Measurements from ENCODE around the gene NFIA. TPM values are rescaled to one million over a fixed set of nuclear protein-coding genes. Genes with fewer than 3 reads are reported as not detected.

Gene NFIA
- total and polyA plus RNA-seq, 2 of the 13 experiments (the other 11 are each of a cell fraction or from before 2014, with no cell fraction given), result 14.7 to 28.5 TPM

DNA sequence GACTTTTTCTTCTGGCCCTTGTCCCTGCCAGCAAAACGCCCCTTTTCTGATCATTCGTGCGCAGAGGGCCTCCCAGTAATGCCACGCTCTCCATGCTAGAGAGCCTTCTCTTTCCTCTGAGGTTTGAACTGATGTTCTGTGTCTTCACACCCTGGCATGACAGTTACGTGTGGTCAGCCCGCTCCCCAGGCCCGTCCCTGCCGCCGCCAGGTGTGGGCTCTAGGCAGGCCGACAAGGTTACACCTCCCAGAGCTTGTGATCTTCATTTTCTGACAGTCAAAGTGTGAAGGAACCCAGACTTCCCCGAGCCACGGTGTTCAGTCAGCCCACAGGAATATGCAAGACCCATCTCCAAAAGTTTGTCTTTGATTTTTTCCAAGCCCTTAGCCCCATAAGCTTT, 377.0 kb downstream of the NFIA start (continued):
- TF ChIP-seq, protein P1, sequence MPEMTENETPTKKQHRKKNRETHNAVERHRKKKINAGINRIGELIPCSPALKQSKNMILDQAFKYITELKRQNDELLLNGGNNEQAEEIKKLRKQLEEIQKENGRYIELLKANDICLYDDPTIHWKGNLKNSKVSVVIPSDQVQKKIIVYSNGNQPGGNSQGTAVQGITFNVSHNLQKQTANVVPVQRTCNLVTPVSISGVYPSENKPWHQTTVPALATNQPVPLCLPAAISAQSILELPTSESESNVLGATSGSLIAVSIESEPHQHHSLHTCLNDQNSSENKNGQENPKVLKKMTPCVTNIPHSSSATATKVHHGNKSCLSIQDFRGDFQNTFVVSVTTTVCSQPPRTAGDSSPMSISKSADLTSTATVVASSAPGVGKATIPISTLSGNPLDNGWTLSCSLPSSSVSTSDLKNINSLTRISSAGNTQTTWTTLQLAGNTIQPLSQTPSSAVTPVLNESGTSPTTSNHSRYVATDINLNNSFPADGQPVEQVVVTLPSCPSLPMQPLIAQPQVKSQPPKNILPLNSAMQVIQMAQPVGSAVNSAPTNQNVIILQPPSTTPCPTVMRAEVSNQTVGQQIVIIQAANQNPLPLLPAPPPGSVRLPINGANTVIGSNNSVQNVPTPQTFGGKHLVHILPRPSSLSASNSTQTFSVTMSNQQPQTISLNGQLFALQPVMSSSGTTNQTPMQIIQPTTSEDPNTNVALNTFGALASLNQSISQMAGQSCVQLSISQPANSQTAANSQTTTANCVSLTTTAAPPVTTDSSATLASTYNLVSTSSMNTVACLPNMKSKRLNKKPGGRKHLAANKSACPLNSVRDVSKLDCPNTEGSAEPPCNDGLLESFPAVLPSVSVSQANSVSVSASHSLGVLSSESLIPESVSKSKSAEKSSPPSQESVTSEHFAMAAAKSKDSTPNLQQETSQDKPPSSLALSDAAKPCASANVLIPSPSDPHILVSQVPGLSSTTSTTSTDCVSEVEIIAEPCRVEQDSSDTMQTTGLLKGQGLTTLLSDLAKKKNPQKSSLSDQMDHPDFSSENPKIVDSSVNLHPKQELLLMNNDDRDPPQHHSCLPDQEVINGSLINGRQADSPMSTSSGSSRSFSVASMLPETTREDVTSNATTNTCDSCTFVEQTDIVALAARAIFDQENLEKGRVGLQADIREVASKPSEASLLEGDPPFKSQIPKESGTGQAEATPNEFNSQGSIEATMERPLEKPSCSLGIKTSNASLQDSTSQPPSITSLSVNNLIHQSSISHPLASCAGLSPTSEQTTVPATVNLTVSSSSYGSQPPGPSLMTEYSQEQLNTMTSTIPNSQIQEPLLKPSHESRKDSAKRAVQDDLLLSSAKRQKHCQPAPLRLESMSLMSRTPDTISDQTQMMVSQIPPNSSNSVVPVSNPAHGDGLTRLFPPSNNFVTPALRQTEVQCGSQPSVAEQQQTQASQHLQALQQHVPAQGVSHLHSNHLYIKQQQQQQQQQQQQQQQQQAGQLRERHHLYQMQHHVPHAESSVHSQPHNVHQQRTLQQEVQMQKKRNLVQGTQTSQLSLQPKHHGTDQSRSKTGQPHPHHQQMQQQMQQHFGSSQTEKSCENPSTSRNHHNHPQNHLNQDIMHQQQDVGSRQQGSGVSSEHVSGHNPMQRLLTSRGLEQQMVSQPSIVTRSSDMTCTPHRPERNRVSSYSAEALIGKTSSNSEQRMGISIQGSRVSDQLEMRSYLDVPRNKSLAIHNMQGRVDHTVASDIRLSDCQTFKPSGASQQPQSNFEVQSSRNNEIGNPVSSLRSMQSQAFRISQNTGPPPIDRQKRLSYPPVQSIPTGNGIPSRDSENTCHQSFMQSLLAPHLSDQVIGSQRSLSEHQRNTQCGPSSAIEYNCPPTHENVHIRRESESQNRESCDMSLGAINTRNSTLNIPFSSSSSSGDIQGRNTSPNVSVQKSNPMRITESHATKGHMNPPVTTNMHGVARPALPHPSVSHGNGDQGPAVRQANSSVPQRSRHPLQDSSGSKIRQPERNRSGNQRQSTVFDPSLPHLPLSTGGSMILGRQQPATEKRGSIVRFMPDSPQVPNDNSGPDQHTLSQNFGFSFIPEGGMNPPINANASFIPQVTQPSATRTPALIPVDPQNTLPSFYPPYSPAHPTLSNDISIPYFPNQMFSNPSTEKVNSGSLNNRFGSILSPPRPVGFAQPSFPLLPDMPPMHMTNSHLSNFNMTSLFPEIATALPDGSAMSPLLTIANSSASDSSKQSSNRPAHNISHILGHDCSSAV (CRISPR knock-in tag; IDR thresholded peaks at IDR 0.05; ENCODE audit: borderline replicate concordance), result no peak
- TF ChIP-seq IRX3 (CRISPR knock-in tag; IDR thresholded peaks at IDR 0.05; ENCODE audit: borderline replicate concordance, low read depth), result no peak

DNA sequence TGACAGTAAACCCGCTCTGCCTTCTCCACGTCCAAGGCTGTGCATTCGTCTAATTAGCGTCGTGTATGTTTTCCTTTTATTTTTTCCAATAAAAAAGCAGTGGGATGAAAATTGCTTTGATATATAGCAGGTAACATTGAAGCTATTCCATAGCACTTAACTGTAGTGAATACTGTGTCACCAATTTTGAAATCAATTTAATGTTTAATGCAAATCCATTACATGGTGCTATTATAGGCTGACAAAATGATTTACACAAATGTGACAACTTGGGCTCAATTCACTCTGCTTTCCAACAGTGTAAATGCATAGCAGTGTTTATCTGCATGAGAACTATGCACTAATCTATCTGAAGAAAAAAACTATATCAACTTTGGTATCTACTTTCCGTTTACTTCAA, 377.8 kb downstream of the NFIA start:
- ChIA-PET CTCF (ENCODE audit: low intra/inter-chr PET ratio, low total read pairs) (no interaction called here), POLR2A (no interaction called here)
- no TSS peak for BruUV-seq (replicated peaks)
- H3K4me1 ChIP-seq (ENCODE audit: insufficient read depth, low read length), result no peaks in the 10 kb centered on the region
- H3K36me3 ChIP-seq (replicated peaks in 1 of 2; ENCODE audit: control insufficient read depth in 1 of 2, insufficient read depth in 2 of 2, low read length in 2 of 2), result peaks cover 1 to 34% of the 10 kb centered on the region in 2 experiments
- no peak for ATAC-seq
- no peak overlapping the region for H3K9ac ChIP-seq (ENCODE audit: insufficient read depth, low read depth, low read length)
- FAIRE-seq, result no peak
- 97% methylated on average over 6 of the region's 6 CpGs for WGBS (ENCODE audit: low lambda C conversion rate)
- in situ Hi-C loops (cut with HindIII; ENCODE audit: extremely low pct_ligation_motif_present, low pct_unique_long_range_greater_than_20kb), result no loop called here
- H3K27ac ChIP-seq (ENCODE audit: extremely low read length, insufficient read depth, low read length), result no peak overlapping the region
- no peaks in the 10 kb centered on the region for H3K27me3 ChIP-seq (ENCODE audit: control insufficient read depth in 1 of 2, insufficient read depth in 2 of 2, low read length in 2 of 2)
- no peaks in the 10 kb centered on the region for H3K79me2 ChIP-seq (ENCODE audit: insufficient read depth, low read length)
- intact Hi-C loops (cut with micrococcal nuclease; ENCODE audit: unreplicated experiment), result no loop called here
- no peak for DNase-seq (ENCODE audit: low spot score)
- no peaks in the 10 kb centered on the region for H3K9me3 ChIP-seq (ENCODE audit: low read length)
- no peaks in the 10 kb centered on the region for H4K20me1 ChIP-seq (ENCODE audit: insufficient read depth, low read length)
- H3K4me3 ChIP-seq (replicated peaks in 1 of 3; ENCODE audit: insufficient read depth in 1 of 3, low read depth in 2 of 3, low read length in 3 of 3), result no peak overlapping the region
- H2AFZ ChIP-seq (ENCODE audit: low read length), result no peak overlapping the region
- H3K4me2 ChIP-seq (ENCODE audit: low read depth, low read length), result no peak overlapping the region
- TF ChIP-seq NFKBIZ (CRISPR knock-in tag; IDR thresholded peaks at IDR 0.05) (no peak), GATAD2A (CRISPR knock-in tag; IDR thresholded peaks at IDR 0.05) (no peak), ZSCAN29 (CRISPR knock-in tag; conservative IDR thresholded peaks at IDR 0.05) (no peak)
- TF ChIP-seq, protein P2, sequence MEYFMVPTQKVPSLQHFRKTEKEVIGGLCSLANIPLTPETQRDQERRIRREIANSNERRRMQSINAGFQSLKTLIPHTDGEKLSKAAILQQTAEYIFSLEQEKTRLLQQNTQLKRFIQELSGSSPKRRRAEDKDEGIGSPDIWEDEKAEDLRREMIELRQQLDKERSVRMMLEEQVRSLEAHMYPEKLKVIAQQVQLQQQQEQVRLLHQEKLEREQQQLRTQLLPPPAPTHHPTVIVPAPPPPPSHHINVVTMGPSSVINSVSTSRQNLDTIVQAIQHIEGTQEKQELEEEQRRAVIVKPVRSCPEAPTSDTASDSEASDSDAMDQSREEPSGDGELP (IDR thresholded peaks at IDR 0.05; ENCODE audit: borderline replicate concordance, low read depth), result no peak
- TF ChIP-seq, protein P3, sequence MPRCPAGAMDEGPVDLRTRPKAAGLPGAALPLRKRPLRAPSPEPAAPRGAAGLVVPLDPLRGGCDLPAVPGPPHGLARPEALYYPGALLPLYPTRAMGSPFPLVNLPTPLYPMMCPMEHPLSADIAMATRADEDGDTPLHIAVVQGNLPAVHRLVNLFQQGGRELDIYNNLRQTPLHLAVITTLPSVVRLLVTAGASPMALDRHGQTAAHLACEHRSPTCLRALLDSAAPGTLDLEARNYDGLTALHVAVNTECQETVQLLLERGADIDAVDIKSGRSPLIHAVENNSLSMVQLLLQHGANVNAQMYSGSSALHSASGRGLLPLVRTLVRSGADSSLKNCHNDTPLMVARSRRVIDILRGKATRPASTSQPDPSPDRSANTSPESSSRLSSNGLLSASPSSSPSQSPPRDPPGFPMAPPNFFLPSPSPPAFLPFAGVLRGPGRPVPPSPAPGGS (CRISPR knock-in tag; IDR thresholded peaks at IDR 0.05), result no peak
- TF ChIP-seq, protein P4, sequence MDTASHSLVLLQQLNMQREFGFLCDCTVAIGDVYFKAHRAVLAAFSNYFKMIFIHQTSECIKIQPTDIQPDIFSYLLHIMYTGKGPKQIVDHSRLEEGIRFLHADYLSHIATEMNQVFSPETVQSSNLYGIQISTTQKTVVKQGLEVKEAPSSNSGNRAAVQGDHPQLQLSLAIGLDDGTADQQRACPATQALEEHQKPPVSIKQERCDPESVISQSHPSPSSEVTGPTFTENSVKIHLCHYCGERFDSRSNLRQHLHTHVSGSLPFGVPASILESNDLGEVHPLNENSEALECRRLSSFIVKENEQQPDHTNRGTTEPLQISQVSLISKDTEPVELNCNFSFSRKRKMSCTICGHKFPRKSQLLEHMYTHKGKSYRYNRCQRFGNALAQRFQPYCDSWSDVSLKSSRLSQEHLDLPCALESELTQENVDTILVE (CRISPR knock-in tag; IDR thresholded peaks at IDR 0.05), result no peak
- TF ChIP-seq, protein P5, sequence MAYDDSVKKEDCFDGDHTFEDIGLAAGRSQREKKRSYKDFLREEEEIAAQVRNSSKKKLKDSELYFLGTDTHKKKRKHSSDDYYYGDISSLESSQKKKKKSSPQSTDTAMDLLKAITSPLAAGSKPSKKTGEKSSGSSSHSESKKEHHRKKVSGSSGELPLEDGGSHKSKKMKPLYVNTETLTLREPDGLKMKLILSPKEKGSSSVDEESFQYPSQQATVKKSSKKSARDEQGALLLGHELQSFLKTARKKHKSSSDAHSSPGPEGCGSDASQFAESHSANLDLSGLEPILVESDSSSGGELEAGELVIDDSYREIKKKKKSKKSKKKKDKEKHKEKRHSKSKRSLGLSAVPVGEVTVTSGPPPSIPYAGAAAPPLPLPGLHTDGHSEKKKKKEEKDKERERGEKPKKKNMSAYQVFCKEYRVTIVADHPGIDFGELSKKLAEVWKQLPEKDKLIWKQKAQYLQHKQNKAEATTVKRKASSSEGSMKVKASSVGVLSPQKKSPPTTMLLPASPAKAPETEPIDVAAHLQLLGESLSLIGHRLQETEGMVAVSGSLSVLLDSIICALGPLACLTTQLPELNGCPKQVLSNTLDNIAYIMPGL (CRISPR knock-in tag; IDR thresholded peaks at IDR 0.05; ENCODE audit: borderline replicate concordance in 1 of 2, low read depth in 1 of 2), result no peak
